ENCODE results near the gene HOXB5.

Gene HOXB5

DNA sequence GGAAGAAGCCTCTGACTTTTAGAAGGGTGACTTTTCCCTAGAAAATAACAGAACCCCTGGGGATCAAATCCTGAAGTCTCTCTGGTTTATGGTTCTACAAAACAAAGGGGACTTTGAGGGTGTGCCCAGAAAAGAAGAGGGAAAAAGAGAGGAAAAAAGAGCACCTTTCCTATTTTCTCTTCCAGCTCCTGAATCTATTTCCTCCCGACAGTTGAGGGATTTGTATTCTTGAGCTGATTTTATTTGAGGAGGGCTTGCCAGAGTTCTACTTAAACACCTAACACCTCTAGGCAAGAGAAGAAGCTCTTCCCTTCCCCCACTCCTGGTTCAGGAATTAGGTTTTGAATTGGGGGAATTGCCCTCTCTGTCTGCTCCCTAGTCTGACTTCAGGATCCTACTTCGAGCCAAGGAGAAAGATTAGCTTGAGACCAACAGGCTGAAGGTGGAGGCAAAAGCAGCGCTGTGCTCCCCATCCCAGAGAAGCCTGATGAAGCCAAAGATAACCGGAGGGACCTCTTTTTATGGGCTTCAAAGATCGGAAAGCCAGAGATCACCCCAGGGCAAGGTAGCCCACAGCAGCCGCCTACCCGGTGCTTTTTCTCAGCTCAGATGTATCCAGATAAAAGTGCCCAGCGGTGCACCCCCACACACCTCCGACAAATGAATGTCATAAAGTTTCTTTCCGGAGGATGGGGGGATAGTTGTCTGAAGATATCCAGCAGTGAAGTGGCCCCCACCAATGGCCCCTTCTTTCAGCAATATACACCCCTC is 4.3 kb downstream of the HOXB5 start:
- DNase-seq: no peak

DNA sequence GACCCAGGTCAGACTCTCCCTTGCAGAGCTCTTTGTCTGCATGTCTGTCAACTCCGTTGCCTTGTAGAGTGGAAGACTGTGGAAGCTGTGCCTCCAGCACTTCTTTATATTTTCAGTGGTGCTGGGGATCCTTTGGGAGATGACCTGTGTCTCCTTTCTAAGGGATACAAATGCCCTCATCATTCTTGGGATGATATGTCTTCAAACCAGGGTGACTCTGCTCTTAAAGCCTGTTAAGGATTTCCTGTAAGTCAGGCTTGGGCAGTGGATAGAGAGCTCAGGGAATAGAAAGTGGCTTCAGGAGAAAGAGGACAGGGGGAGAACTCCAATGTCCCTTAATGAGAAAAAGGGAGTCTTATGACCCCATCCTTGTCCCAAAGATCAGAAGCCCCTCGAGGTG is 5.1 kb downstream of the HOXB5 start:
- DNase-seq: no peak

DNA sequence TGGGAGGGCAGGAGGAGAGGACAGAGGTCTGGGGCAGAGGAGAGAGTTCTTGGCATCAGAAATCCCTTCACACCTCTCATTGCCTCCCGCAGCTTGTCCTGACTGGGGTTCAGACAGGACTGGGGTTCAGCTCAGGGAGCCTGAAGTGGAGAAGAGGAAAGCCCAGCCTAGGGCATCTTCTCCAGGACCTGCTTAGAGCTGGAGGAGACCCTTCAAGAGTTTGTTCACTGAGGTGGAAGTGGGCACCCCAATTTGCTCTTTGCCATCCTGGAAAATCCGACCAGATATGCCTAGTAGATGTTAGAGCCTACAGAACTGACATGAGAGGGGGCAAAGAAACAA is 5.5 kb downstream of the HOXB5 start:
- DNase-seq: no peak

DNA sequence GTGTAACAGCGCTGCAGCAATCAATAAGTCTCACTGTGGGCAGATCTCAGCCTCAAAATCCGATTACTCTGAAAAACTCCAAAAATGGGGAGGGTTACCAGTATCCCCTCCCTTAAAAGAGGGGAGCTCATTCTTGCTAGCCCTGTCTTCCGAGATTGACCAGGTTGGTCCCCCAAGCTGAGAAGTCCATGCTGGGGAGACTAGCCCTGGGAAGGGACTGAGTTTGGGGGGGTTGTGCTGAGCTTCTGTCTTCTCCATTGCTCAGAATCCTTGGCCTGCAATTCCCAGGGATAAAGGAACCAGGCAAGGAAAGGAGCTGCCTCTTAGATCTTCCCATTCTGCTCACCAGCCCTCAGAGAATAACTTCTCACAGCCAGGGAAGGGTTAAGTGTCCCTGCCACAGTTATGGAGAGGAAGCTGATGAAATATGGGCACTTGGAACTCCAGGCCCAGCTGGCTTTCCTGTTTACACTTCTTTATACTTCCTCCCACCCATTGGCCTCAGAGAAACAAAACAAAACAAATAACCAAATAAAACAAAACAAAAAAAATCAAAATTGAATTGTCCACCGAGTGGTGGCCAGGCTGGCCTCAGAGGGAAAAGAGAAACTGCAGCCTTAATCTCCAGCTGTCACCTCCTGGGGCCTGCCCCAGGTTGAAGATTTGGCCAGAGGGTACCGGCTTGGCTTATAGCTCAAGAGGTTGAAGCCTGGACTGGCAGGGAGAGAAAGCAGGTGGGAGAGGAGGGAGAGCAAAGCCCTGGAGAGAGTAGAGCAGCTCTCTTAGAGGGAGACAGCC is 6.1 kb downstream of the HOXB5 start:
- no peak for DNase-seq

DNA sequence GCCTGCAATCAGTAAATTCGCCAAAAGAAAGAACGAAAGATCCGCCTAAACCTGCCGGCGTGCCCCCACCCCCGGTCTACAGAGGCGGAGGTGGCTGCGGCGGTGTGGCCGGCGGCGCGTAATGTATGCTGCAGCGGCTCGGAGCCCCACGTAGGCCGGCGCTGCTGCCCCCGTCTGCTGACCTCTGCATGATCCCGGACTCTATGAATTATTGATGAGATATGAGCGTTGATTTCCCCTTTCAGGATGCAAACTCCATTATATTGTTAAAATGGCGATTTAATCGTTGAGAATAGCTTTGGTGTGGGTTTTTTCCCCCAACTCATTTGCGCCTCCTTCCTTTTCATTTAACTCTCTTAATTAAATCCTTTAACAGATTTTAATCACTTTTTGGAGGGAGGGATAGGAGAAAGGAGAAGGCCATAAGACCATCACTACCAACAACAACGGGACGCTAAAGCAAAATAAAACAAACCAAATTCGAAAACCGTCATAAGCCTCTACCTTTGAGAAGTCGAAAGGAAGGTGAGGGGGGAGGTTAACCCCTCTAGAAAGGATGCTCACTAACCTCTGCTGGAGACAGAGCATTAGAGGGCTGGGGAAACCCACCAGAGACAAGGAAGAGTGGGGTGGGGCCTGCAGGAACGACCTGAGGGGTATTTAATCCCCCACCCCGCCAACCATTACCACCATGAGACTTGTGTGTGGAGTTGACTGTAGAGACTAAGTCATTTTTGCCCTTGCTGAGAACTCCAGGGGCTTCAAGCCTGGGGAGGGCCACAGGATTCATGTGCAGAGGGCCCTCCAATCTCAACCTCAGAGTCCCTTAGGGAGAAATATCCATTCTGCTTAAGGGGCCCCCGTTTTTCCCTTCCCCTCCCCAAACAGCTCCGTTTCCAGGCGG is 7.0 kb downstream of the HOXB5 start:
- no peak for DNase-seq

DNA sequence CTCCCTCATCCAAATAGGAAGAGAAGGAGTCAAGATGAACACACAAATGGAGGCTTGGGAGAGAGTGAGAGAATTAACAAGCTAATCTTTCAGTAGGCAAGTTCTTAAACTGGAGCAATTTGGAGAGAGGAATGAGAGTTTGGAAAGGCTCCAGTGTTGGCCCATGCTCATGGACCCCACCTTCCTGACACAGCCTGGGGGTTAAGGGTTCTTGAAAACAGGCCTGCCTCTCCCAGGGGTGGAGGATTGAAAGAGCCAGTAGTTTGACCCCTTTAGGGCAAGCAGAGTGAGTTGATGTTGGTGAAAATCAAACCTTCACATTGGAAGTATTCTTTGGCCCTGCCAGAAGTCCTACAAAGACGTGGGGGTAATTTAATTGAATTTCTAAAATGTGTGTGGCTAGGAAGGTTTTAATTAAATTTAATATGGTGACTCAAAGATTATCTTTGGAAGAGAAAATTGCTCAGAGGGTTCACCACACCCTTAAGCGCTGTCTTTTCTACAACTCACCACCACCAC is 9.3 kb downstream of the HOXB5 start:
- no peak for DNase-seq

DNA sequence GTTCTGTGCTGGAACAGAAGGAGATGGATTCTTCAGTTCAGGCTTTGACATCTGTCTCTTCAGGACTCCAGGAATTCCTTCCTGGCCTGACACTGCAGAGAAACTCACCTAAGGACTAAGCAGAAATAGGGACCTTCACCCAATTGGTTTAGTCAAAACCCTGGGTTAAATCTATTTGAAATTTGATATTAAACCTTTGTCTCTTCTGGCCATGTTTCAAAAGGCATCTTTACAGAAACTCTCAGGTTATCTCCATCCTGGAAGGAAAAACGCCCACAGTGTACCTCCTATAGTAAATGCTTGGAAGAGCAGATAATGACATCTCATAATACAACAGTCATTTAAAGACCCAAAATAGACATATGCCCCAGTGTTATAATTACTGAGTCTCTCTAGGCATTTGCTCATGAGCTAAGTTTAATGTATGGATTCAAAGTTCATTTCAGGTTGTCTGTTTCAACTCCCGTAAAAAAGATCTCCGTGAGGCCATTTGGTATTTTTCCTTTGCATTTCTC is 9.8 kb downstream of the HOXB5 start:
- no peak for DNase-seq

DNA sequence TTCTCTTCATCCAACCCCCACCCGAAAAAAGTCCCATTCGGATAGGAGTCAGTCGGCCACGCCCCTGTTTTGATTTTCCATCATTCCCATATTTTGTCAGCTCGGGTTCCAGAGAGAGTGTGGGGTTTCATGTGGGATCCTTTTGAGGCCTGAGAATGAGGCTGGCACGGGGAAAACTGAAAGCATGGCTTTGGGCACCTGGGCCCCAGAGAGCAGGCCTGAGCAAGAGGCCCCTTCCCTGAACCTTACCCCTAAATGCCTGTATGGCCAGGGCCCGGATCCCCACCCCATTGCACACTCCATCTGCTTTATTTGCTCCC is 10.9 kb downstream of the HOXB5 start:
- no peak for DNase-seq

DNA sequence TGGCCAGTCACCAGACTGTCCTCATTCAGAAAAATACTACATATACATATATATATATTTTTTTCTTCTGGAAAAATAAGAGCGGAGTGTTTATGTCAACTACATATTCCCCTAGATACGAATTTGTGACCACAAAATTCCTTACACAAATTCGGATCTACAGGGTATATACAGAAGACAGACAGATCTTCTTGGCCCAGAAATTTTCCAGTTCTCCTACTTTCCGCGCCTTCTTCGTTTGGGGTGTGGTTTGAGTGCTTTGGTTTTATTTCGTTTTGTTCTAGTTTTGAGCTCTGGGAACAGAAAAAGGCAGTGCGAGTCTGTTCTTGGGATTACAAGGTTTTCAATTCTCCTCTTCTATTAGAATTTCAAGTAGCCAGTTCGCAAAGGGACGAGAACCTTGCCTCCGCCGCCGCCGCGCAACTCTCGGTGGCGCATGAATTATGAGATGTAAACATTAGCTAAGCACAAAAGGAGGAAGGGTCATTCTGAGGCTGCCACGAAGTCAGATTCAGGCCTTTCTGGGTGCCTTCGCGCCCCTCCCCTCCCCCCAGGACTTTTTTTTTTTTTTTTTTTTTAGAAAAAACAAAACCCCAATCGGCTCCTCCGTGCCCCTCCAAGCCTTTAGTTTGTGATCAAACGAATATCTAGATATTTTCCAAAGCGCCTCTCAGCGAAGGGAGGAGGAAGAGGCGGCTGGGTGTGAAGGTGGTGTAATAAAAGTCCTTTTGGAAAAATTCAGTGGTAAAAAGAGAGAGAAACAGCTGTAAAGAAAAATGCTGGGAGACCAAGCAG is 13.6 kb downstream of the HOXB5 start:
- no peak for DNase-seq

DNA sequence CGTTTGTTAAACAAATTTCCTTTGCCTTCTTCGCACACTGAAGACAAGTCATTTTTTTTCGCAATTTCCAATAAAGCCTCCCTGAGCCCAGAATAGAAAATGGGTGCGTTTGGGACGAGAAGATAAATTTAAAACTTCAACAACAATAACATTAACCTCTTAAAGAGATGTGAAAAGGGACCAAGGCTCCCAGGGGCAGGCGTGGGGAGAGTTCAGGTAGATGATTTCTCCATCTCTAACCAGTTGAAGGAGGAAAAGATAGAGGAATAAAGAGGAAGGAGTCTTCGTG is 14.2 kb downstream of the HOXB5 start:
- DNase-seq: no peak

DNA sequence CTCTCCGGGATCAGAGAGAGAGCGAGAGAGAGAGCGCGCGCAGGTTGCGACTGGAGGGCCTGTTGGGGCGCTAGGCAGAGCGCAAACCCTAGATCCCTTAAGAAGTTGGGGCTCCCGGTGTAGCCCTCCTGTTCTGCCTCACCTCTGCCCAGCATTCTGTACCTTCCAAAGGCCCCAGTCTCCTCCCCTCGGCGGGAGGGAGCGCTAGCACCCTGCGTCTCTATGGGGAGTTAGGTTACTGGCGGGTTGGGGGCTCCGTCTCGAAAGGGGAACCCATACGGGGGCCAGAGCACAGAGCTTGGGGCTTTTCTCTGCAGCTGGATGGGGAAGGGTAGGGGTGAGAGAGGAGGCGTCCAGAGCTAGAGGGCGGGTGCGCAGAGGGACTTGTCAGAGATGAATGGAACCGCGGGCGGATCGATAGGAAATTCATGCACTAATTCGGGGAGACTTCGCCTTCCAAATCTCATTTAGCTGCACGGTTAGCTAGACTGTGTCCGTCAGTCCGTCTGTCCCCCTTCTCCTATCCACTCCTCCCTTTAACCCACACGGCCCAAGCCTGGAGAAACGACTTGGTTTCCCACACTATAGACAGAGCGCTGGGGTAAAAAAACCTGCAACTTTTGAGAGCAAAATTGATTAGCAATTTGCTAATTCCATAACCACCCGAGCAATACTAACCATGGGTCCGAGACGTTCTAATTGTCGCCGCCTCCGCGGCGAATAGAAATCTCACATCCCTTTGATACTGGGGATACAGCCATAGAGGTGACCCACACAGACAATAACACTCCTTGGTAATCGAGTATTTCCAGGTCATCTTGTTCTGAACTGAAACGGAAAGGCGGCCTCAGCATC is 14.7 kb downstream of the HOXB5 start:
- no peak for DNase-seq

DNA sequence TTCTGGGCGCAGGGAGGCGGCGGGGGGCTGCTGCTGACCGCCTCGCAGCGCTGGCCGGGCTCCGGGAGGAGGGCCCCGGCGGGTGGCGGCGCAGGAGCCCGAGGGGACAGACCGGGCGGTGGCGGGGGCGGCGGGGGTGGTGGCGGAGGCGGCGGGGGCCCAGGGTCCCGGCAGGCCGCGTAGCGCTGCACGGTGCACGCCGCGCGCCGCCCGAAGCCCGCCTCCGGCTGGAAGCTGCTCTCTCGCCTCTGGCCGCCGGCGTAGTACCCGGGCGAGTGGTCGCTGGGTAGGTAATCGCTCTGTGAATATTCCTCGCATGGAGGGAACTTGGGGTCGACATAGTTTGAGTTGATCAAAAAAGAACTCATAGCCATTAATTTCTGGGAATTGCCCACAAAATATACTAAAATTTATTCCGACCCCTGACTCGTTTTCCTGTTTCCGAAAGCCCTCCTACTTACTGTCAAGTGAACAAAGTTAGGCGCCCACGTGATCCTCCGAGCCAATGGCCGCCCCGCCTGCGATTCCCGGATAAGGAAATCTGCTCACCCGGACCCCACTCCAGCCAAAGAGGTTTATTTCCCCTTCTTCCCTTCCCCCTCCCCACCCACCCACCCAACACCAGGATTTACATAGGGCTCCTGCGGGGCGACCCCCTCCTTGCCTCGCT is 15.5 kb downstream of the HOXB5 start, which contains the start of gene HOXB4:
TSS of gene HOXB4 (minus strand) at position 405 of the 670 bp plus-strand sequence. CDS start at position 374, 31 bp downstream.
- DNase-seq: peak; percentile 60

DNA sequence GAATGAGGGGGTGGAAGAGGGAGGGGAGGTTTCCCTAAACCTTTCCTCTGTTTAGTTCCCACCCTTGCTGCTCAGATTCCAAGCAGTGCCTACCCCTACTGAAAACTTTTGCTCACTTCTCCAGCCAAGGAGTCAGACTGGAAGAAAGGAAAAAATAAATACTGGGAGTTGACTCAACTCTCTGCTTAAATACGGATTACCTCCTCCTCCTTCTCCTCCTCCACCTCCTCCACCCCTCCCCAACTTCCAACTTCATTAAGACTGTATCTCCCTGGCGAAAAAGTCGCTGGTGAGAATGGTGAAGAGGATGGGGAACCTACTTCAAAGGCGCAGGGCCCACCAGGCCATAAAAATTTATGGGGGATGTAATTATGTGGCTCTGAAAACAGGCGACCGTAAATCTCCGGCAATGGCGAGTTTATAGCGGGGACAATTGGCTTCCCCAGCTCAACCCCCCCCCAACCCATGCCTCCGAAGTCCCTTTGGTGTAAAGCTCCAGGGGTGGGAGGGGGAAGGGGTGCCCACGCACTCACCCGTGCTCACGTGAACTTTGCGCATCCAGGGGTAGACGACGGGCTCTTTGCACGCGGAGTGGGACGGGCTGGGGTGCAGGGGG is 16.1 kb downstream of the HOXB5 start:
- no peak for DNase-seq

DNA sequence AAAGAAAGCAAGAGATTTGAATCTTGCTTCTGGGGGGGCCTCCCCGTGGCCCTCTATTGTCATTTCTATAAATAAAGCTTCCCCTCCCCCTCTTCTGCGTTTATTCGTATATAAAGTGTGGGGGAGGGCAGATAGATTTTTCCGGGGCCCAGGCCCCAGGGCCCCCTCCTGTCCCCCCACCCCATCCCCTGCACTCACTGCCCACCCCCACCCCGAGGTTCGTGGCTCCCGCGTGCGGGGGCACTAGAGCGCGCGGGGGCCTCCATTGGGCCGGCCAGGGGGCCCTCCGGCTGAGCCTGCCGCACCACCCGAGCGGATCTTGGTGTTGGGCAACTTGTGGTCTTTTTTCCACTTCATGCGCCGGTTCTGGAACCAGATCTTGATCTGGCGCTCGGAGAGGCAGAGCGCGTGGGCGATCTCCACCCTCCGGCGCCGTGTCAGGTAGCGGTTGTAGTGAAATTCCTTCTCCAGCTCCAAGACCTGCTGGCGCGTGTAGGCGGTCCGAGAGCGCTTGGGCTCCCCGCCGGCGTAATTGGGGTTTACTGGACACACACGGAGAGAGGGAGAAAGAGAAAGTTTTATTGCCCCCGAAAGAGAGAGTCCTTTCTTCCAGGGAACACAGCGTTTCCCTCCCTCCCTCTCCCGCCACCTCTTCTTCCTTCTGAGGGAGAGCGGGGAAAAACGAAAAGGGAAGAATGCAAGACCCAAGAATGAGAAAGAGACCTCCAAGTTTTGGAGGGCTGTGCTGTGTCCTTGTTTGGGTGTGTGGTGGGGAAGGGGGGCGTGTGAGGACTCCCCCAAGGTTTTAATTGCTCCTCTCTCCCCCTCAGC is 16.9 kb downstream of the HOXB5 start:
- no peak for DNase-seq

DNA sequence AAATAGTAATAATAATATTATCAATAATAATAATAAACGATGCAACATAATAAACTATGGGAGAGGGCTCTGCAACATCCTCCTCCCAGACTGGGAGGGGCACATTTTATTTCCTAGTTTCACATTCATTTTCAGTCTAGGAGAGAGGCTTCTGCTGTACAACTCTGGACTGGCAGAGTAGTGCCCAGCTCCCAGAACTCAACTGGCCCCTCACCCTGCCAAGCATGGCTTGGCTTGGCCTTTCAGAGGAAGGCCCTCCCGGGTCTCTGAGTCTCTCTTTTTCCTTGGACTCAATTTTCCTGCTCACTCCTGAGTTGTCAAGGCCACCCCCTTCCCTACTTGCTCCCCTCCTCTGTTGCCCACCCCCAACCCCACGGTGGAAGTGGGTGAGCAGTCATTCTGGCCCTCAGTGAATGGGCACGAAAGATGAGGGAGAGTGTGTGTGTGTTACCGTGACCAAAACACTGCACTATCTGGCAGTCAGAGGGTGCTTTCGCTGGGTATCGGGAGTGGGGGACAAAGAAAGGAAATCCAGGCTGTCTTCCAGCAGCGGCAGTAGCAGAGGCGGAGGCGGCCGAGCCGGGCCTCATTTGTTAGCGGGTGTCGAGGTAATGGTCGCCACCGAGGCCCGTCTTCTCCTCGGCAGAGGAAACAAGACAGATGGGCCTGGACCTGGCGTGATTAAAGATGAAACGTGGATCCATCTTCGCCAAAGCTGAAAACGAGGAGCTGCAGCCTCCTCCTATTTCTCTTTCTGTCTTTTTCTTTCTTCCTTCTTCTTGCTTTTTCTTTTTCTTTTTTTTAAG is 17.7 kb downstream of the HOXB5 start:
- DNase-seq: no peak

DNA sequence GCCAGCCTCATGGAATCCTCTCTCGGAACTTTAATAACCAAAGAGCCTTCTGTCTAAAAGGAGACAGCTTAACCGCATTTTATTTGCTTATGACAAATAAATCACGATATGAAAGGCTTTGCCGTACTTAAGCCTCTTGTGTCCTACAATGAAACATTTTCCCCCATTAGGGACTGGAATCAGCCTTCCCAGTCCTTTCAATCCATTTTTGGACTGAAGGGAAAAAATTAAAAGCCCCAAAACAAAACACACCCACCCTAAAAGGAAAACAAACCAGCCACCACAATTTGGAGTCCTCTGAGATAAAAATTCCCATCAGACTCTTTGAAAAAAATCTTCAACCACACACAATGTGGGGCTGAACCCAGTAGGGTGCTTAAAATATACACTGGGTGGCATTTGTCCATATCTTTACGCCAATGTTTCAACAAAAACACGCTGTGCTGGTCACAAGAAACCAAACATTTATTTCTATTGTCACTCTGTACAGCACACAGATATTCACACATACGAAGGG is 18.5 kb downstream of the HOXB5 start:
- no peak for DNase-seq

DNA sequence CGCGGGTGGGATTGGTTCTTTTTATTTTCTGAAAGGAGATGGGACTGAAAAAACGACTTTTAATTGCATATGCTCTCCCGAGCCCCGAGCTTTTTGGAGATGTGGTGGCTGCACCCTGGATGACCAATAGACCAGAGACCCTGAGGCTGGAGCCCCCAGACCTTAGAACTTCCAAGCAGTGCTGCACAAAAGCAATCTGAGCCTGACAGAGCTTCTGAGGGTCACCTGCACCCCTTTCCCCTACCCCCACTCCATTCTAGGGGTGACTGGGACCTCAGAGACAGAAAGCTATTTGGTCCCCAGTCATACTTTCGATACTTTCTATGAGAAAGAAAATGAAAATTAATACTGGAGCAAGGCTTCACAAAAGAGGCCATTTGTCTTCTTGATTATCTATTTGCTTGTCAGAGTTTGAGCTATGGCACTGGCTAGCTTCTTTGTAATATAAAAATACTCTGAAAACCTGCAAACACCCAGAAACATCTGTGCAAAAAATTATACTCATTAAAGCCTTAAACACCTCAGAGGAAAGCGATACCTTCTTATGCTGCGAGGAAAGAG is 19.0 kb downstream of the HOXB5 start:
- no peak for DNase-seq

DNA sequence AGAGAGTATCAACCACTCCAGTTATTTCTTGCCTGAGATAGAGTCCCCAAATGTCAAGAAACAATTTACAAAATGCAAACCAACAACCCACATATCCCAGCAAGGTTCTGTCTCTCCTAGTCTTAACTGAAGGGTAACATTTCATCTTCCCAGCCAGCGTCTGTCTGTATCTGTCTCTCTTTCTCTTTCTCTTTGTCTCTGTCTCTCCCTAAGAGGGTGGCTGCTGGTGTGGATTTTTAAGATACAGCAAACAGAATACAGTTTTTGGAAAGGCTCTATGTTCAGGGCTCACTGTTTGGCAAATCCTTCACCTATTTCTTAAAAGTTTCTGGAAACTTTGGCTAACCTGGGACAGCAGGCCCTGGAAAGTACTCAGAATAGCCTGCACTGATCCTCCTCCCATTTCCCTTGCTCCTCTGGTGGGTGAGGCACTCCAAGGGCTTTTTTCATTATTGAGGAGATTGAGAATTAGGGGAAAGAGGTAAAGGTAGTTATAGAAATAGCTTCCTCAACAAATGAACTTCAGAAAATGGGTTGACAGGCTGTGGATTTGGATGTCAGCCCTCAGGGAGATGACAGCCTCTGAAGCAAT is 21.7 kb downstream of the HOXB5 start:
- DNase-seq: no peak

Data from stimulated activated CD4-positive, alpha-beta T cell treated with anti-CD3 and anti-CD28 coated beads, Interleukin-12 subunit alpha, Interleukin-12 subunit beta, amount 100 ng/mL, for 4 hours (primary cell).